GM12878 (cell line): ENCODE results near the gene ERP29. TPM values are rescaled to one million over a fixed set of nuclear protein-coding genes. Genes with fewer than 3 reads are reported as not detected.

ENCODE experiments used
- ATAC-seq: fragments of 200-7000 bp; cut with Tn5 transposase; 3 replicates; pipeline ENCODE4 v1.9.1; 2020; ENCODE audit warnings: mild to moderate bottlenecking, moderate library complexity
- BruUV-seq: library from RNA; stranded (reverse); fragments of 400-500 nt; replicated peaks from 2 replicates; lab custom pipeline; 2021; lab: Mats Ljungman, UMichigan
- CTCF ChIA-PET: fragments of 300-600 bp; sonication (Branson Sonifier 250); formaldehyde crosslinking; extraction: SDS; loops from one replicate; lab custom pipeline; 2021; ENCODE audit warnings: inconsistent platforms; lab: Yijun Ruan, JAX
- POLR2A ChIA-PET: fragments of 350-600 bp; formaldehyde crosslinking; extraction: SDS; loops from one replicate; lab custom pipeline; 2021; ENCODE audit warnings: inconsistent platforms; lab: Charles Lee
- RAD21 ChIA-PET: fragments of 300-600 bp; sonication (Branson Sonifier 250); formaldehyde crosslinking; loops from one replicate; lab custom pipeline; 2023; ENCODE audit warnings: antibody characterized with exemption; ENCODE audit not compliant: unreplicated experiment; lab: Charles Lee
- SMC1A ChIA-PET: fragments of 300-600 bp; sonication (Branson Sonifier 250); formaldehyde crosslinking; loops from one replicate; lab custom pipeline; 2023; ENCODE audit not compliant: unreplicated experiment, uncharacterized antibody; lab: Charles Lee
- DNase-seq: peaks from one replicate; pipeline ENCODE4 v3.0.0-alpha.2; 2011; ENCODE audit warnings: low read depth, low spot score
- FAIRE-seq: peaks from 3 replicates; lab custom pipeline; 2011; peaks lifted over from hg19 to GRCh38; lab: Jason Lieb, UNC
- H2AFZ ChIP-seq: 2 replicates; pipeline ENCODE4 v1.6.0; 2011; ENCODE audit warnings: low read depth, low read length, control low read depth; ENCODE audit not compliant: control insufficient read depth
- H3K27ac ChIP-seq: 2 replicates; pipeline ENCODE4 v1.5.1; 2011; ENCODE audit warnings: control low read depth; ENCODE audit not compliant: control insufficient read depth, insufficient read depth
- H3K27me3 ChIP-seq, 2 experiments: replicated peaks in 1 of 2; 2 replicates each; pipeline versions ENCODE4 v1.6.0 to v1.6.1; 2011; ENCODE audit warnings: low read length in 1 of 2; ENCODE audit not compliant: control insufficient read depth in 2 of 2, insufficient read depth in 2 of 2
- H3K36me3 ChIP-seq, 2 experiments: 2 replicates each; pipeline ENCODE4 v1.5.1; 2011; ENCODE audit warnings: low read length in 1 of 2; ENCODE audit not compliant: control insufficient read depth in 2 of 2, insufficient read depth in 2 of 2
- H3K4me1 ChIP-seq: 2 replicates; pipeline ENCODE4 v1.6.1; 2011; ENCODE audit warnings: mild to moderate bottlenecking, low read length, moderate library complexity, mixed read lengths; ENCODE audit not compliant: control insufficient read depth, insufficient read depth
- H3K4me2 ChIP-seq: 2 replicates; pipeline ENCODE4 v1.6.0; 2011; ENCODE audit warnings: control low read depth; ENCODE audit not compliant: control insufficient read depth, insufficient read depth
- H3K4me3 ChIP-seq: fragments of 200-600 bp; sonication (generic); 2 replicates; pipeline ENCODE4 v1.5.1; 2016
- H3K79me2 ChIP-seq: 2 replicates; pipeline ENCODE4 v1.6.0; 2011; ENCODE audit warnings: low read length; ENCODE audit not compliant: control insufficient read depth, insufficient read depth
- H3K9ac ChIP-seq: 2 replicates; pipeline ENCODE4 v1.8.0; 2011; ENCODE audit warnings: low read length, control low read depth, mixed read lengths; ENCODE audit not compliant: control insufficient read depth, insufficient read depth
- H3K9me3 ChIP-seq: replicated peaks from 3 replicates; pipeline ENCODE4 v1.5.1; 2011; ENCODE audit warnings: mild to moderate bottlenecking, low read length; ENCODE audit not compliant: control insufficient read depth, insufficient read depth
- H4K20me1 ChIP-seq: 2 replicates; pipeline ENCODE4 v1.6.0; 2011; ENCODE audit not compliant: control insufficient read depth, insufficient read depth
- ATF3 ChIP-seq: IDR thresholded peaks from 2 replicates; pipeline ENCODE4 v1.6.1; 2011; ENCODE audit warnings: low read depth, mild to moderate bottlenecking, low read length, moderate library complexity, borderline replicate concordance; ENCODE audit errors: extremely low read depth
- BHLHE40 ChIP-seq, 2 experiments: fragments of 450-650 bp in 1 of 2; IDR thresholded peaks; 2 replicates each; pipeline ENCODE4 v1.6.1; 2011 to 2017; ENCODE audit warnings: low read depth in 2 of 2, borderline replicate concordance in 1 of 2, improper control_type of control experiment in 1 of 2, low read length in 1 of 2, mild to moderate bottlenecking in 1 of 2
- EGR1 ChIP-seq, 2 experiments: IDR thresholded peaks; 1 replicate in 1 of 2; 2 replicates in 1 of 2; pipeline ENCODE4 v1.6.1; 2011 to 2012; ENCODE audit warnings: low read depth in 2 of 2, low read length in 2 of 2, borderline replicate concordance in 1 of 2, mild to moderate bottlenecking in 1 of 2, moderate library complexity in 1 of 2
- ELK1 ChIP-seq: IDR thresholded peaks from 2 replicates; pipeline ENCODE4 v1.6.1; 2012; ENCODE audit warnings: low read depth, low read length, improper control_type of control experiment
- LARP7 ChIP-seq: fragments of 450-650 bp; IDR thresholded peaks from 2 replicates; pipeline ENCODE4 v1.6.1; 2017; ENCODE audit warnings: mild to moderate bottlenecking
- ZBTB33 ChIP-seq: fragments of 450-650 bp; IDR thresholded peaks from 2 replicates; pipeline ENCODE4 v1.6.1; 2017; ENCODE audit warnings: mild to moderate bottlenecking
- ZNF622 ChIP-seq: fragments of 450-650 bp; IDR thresholded peaks from 2 replicates; pipeline ENCODE4 v1.6.1; 2017; ENCODE audit warnings: mild to moderate bottlenecking, inconsistent platforms
- WGBS: methylation state at CpG from one replicate; pipeline ENCODE4 v1.1.6; 2016; ENCODE audit warnings: low lambda C conversion rate; ENCODE audit not compliant: insufficient replicate concordance, insufficient coverage; ENCODE audit errors: missing lambda C conversion rate; 5-methylcytosine and 5-hydroxymethylcytosine counted together
- in situ Hi-C: fragments of 300-500 bp; cut with MboI; formaldehyde crosslinking; loops from 9 replicates; pipeline ENCODE4 v1.14.3; 2018; ENCODE audit warnings: mixed read lengths
- intact Hi-C: fragments of 100-400 bp; cut with micrococcal nuclease; formaldehyde crosslinking; loops from one replicate; pipeline ENCODE4 v1.14.2; 2022; ENCODE audit not compliant: unreplicated experiment
- polyA plus RNA-seq, 11 experiments: library from polyadenylated mRNA; depleted of rRNA in 4 of 11; unstranded in 6 of 11; stranded (reverse) in 5 of 11; fragments of >200 nt; fragmentation: Nextera tagmentation in 4 of 11; fragmentation: Illumina TruSeq in 1 of 11; extraction: Ambion mirVana in 4 of 11; extraction: Trizol in 1 of 11; gene quantifications; 1 replicate in 1 of 11; 2 replicates in 10 of 11; pipeline versions ENCODE4 v1.2.1 to v1.2.3, GENCODE V29; 2011 to 2016; ENCODE audit warnings: inconsistent platforms in 2 of 11, missing spikeins in 2 of 11, low read depth in 1 of 11
- total RNA-seq, 4 experiments: library from RNA; depleted of rRNA in 3 of 4; stranded (reverse); fragments of >200 nt in 3 of 4; fragmentation: Illumina TruSeq in 1 of 4; extraction: Trizol in 1 of 4; gene quantifications; 2 replicates each; pipeline versions ENCODE4 v1.2.1 to v1.2.3, GENCODE V29; 2013 to 2021

The ERP29 gene
- total and polyA plus RNA-seq, 10 of the 15 experiments (the other 5 are each of a cell fraction or from before 2014, with no cell fraction given): 46.7 to 146 (median 107) TPM

- TF ChIP-seq ATF3 (no peak), EGR1 (IDR thresholded peaks at IDR 0.05; ENCODE audit: borderline replicate concordance in 1 of 2, low read depth in 2 of 2, low read length in 2 of 2) (no peak), LARP7 (no peak), ZNF622 (no peak)
- TF ChIP-seq, all 136 proteins: peak for 0
These were observed 31.2 kb upstream of the ERP29 start (continued) for GRCh38 chr12:111981987-111982386.

GRCh38 chr12:111984820-111985219 lies 28.4 kb upstream of the ERP29 start:
- Histone ChIP-seq H3K4me2 (no peak overlapping the region), H3K4me1 (no peaks in the 10 kb centered on the region), H3K9me3 (no peaks in the 10 kb centered on the region), H3K36me3 (no peaks in the 10 kb centered on the region), H3K79me2 (no peaks in the 10 kb centered on the region), H3K27me3 (no peaks in the 10 kb centered on the region), H4K20me1 (no peaks in the 10 kb centered on the region; the same call in 1 of the 2 replicates), H2AFZ (no peak overlapping the region), H3K27ac (no peak overlapping the region), H3K9ac (no peak overlapping the region), H3K4me3 (no peak overlapping the region)
- no peak for ATAC-seq
- WGBS: 50% methylated on average over 2 of the region's 2 CpGs
- RAD21 ChIA-PET: no interaction called here
- CTCF ChIA-PET: no interaction called here
- intact Hi-C loops: no loop called here
- SMC1A ChIA-PET: no interaction called here
- no peak for DNase-seq
- in situ Hi-C loops: no loop called here
- no TSS peak for BruUV-seq
- POLR2A ChIA-PET: no interaction called here
- FAIRE-seq: no peak
- TF ChIP-seq ELK1 (no peak), BHLHE40 (IDR thresholded peaks at IDR 0.05; ENCODE audit: borderline replicate concordance in 1 of 2, low read depth in 2 of 2, low read length in 1 of 2) (no peak), ZBTB33 (no peak)
